HepG2 (cell line): ENCODE results near the gene ARFIP2. TPM values are rescaled to one million over a fixed set of nuclear protein-coding genes. Genes with fewer than 3 reads are reported as not detected.

Experiments used
- ATF1 ChIP-seq: IDR thresholded peaks from 2 replicates; pipeline ENCODE4 v1.6.1; 2016; ENCODE audit warnings: mild to moderate bottlenecking, control low read depth
- CEBPB ChIP-seq: IDR thresholded peaks from 2 replicates; pipeline ENCODE4 v1.6.1; 2011; ENCODE audit warnings: low read depth, low read length, improper control_type of control experiment, borderline replicate concordance
- EED ChIP-seq: sonication (generic); formaldehyde crosslinking; IDR thresholded peaks from 2 replicates; pipeline ENCODE4 v1.5.0; 2020; ENCODE audit warnings: mild to moderate bottlenecking, missing genetic modification reagents
- HNF1A ChIP-seq, 2 experiments: sonication (generic) in 1 of 2; formaldehyde crosslinking in 1 of 2; IDR thresholded peaks; 2 replicates each; pipeline versions ENCODE4 v1.4.0 to v1.6.1; 2016 to 2020; ENCODE audit warnings: borderline replicate concordance in 1 of 2, low read depth in 1 of 2, mild to moderate bottlenecking in 1 of 2, missing genetic modification reagents in 1 of 2
- KIAA2018 ChIP-seq: sonication (generic); formaldehyde crosslinking; IDR thresholded peaks from 2 replicates; pipeline ENCODE4 v1.5.0; 2020; ENCODE audit warnings: mild to moderate bottlenecking, missing genetic modification reagents, borderline replicate concordance
- LCORL ChIP-seq, 2 experiments: fragments of 450-650 bp in 1 of 2; sonication (generic) in 1 of 2; formaldehyde crosslinking in 1 of 2; IDR thresholded peaks; 2 replicates each; pipeline versions ENCODE4 v1.5.0 to v1.6.1; 2017 to 2020; ENCODE audit warnings: antibody characterized with exemption in 1 of 2, missing genetic modification reagents in 1 of 2
- RNF2 ChIP-seq: fragments of 450-650 bp; conservative IDR thresholded peaks from 2 replicates; pipeline ENCODE4 v1.6.1; 2016; ENCODE audit warnings: low read depth
- TGIF2 ChIP-seq: IDR thresholded peaks from 2 replicates; pipeline ENCODE4 v1.6.1; 2016; ENCODE audit warnings: control low read depth, missing compliant biosample characterization
- USF2 ChIP-seq, 2 experiments: sonication (generic) in 1 of 2; formaldehyde crosslinking in 1 of 2; IDR thresholded peaks; 2 replicates each; pipeline versions ENCODE4 v1.5.1 to v1.6.1; 2011 to 2020; ENCODE audit warnings: borderline replicate concordance in 1 of 2, low read depth in 1 of 2, low read length in 1 of 2, mild to moderate bottlenecking in 1 of 2, missing genetic modification reagents in 1 of 2, moderate library complexity in 1 of 2
- ZNF720 ChIP-seq: sonication (generic); formaldehyde crosslinking; IDR thresholded peaks from 2 replicates; pipeline ENCODE4 v1.4.0; 2020; ENCODE audit warnings: missing genetic modification reagents
- ZSCAN25 ChIP-seq: sonication (generic); formaldehyde crosslinking; IDR thresholded peaks from 2 replicates; pipeline ENCODE4 v1.8.0; 2022; ENCODE audit warnings: mild to moderate bottlenecking, missing genetic modification reagents
- polyA plus RNA-seq, 8 experiments: library from polyadenylated mRNA; depleted of rRNA in 3 of 8; stranded (reverse) in 7 of 8; unstranded in 1 of 8; fragments of >200 nt; fragmentation: Illumina TruSeq in 4 of 8; extraction: Trizol in 4 of 8; gene quantifications; 2 replicates each; pipeline versions ENCODE4 v1.2.1 to v1.2.3, GENCODE V29; 2011 to 2016; ENCODE audit warnings: low read depth in 4 of 8, missing spikeins in 1 of 8, mixed read lengths in 1 of 8; ENCODE audit not compliant: insufficient read depth in 1 of 8
- total RNA-seq, 5 experiments: library from RNA; depleted of rRNA; stranded (reverse); fragments of >200 nt; fragmentation: Illumina TruSeq; extraction: Trizol; gene quantifications; 2 replicates each; pipeline ENCODE4 v1.2.3, GENCODE V29; 2016; ENCODE audit warnings: low read depth in 1 of 5

Gene ARFIP2
- total and polyA plus RNA-seq, 2 of the 13 experiments (the other 11 are each of a cell fraction or from before 2014, with no cell fraction given), result 56.6 to 60.2 TPM

- TF ChIP-seq USF2 (IDR thresholded peaks at IDR 0.05; ENCODE audit: low read depth, low read length) (no peak), USF2 (CRISPR knock-in tag; IDR thresholded peaks at IDR 0.05; ENCODE audit: borderline replicate concordance) (no peak), ZNF720 (no peak), ZSCAN25 (CRISPR knock-in tag) (no peak), RNF2 (no peak), KIAA2018 (CRISPR knock-in tag) (no peak), ATF1 (CRISPR knock-in tag) (no peak), CEBPB (peak; percentile 76; the same call in 1 of the 2 replicates), HNF1A (IDR thresholded peaks at IDR 0.05; ENCODE audit: low read depth) (0 out of 2 replicates have a peak, but pooled peaks have one; percentile 36), HNF1A (CRISPR knock-in tag; IDR thresholded peaks at IDR 0.05; ENCODE audit: borderline replicate concordance) (peak; percentile 71), LCORL (IDR thresholded peaks at IDR 0.05) (no peak), LCORL (CRISPR knock-in tag; IDR thresholded peaks at IDR 0.05) (peak; percentile 60), EED (CRISPR knock-in tag) (no peak), TGIF2 (CRISPR knock-in tag) (no peak)
These were observed 40.2 kb downstream of the ARFIP2 start, which contains the start of gene HPX (continued) for GRCh38 chr11:6440906-6441358.
